Pancreas (tissue), 10 donors: Measurements from ENCODE around the gene NEK6. TPM values are rescaled to one million over a fixed set of nuclear protein-coding genes. Genes with fewer than 3 reads are reported as not detected.
A peak's percentile ranks its signal among the peaks of the same experiment; 100 is the strongest.

Experiments used
- ATAC-seq, 4 donors: fragments of 200-7000 bp; cut with Tn5 transposase; one replicate each; pipeline versions ENCODE4 v1.8.0 to v1.9.1; 2020; ENCODE audit warnings: mild to moderate bottlenecking in 4 of 4, moderate library complexity in 4 of 4
- DNase-seq, 6 donors: peaks; one replicate each; pipeline ENCODE4 v3.0.0-alpha.2; 2020
- FAIRE-seq: peaks from 2 replicates; lab custom pipeline; 2012; peaks lifted over from hg19 to GRCh38; lab: Jason Lieb, UNC
- H3K27ac ChIP-seq, 4 donors: fragments of 200-600 bp; sonication (generic); 1 replicate in 3 of 4; 2 replicates in 1 of 4; pipeline versions ENCODE4 v1.5.0 to v1.8.0; 2020
- H3K27me3 ChIP-seq, 4 donors: fragments of 200-600 bp; one replicate each; pipeline ENCODE4 v1.8.0; 2021
- H3K36me3 ChIP-seq, 3 donors: fragments of 200-600 bp; sonication (generic) in 1 of 3; one replicate each; pipeline versions ENCODE4 v1.5.0 to v1.8.0; 2020 to 2021
- H3K4me1 ChIP-seq, 3 donors: fragments of 200-600 bp; one replicate each; pipeline ENCODE4 v1.8.0; 2021
- H3K4me3 ChIP-seq, 4 donors: fragments of 200-600 bp; sonication (generic) in 2 of 4; one replicate each; pipeline versions ENCODE4 v1.5.0 to v1.8.0; 2020 to 2021
- H3K9me3 ChIP-seq, 4 donors: fragments of 200-600 bp; one replicate each; pipeline ENCODE4 v1.8.0; 2021
- CTCF ChIP-seq, 4 donors: fragments of 200-600 bp; sonication (generic) in 3 of 4; IDR thresholded peaks; one replicate each; pipeline versions ENCODE4 v1.5.0 to v1.8.0; 2021; ENCODE audit warnings: antibody characterized with exemption in 4 of 4
- WGBS, 2 donors: extraction: QIAGEN DNeasy Blood & Tissue Kit; methylation state at CpG; one replicate each; pipeline ENCODE4 v1.1.7; 2013; 5-methylcytosine and 5-hydroxymethylcytosine counted together
- intact Hi-C, 3 donors: fragments of 100-400 bp; cut with DNase I; formaldehyde crosslinking; loops; one replicate each; pipeline versions ENCODE4 v1.11.1 to v1.14.2; 2022
- polyA plus RNA-seq, 2 donors: library from polyadenylated mRNA; stranded (reverse); fragments of 200-250 nt; gene quantifications; one replicate each; pipeline ENCODE4 v1.2.3, GENCODE V29; 2013
- total RNA-seq, 6 donors: library from RNA; stranded (reverse); fragmentation: NEBNext Ultra II Directional in 4 of 6; extraction: Animal tissue kit (Norgen Biotek cat#: 25700) in 4 of 6; gene quantifications; one replicate each; pipeline versions ENCODE4 v1.2.1 to v1.2.4, GENCODE V29; 2021 to 2023
- donor health status: healthy with polysubstance abuse.
- donor health status: DM: no; HTN: no; CAD: no; lungs with moderate emphysema.
- donor health status: DM: no; HTN: no; CAD: no.
- donor health status: control.
- donor health status: control.
- donor health status: Bipolar disorder and iron deficiency.
- donor health status: DM: yes; HTN: yes; CAD: no.
- donor health status: DM: no; HTN: no; CAD: no.
- donor health status: DM: no; HTN: no; CAD: no.
- donor health status: DM: yes; HTN: yes; CAD: no.

The NEK6 gene
- total and polyA plus RNA-seq, 8 donors: 7.8 to 67.0 (median 29.7) TPM

- Histone ChIP-seq H3K4me1 (no peaks in the 10 kb centered on the region), H3K27ac (no peak overlapping the region), H3K4me3 (no peak overlapping the region), H3K9me3 (no peaks in the 10 kb centered on the region), H3K36me3 (peaks cover 8 to 56% (median 19%) of the 10 kb centered on the region in 3 donors), H3K27me3 (no peaks in the 10 kb centered on the region)
- ATAC-seq (no peak), FAIRE-seq (no peak), DNase-seq (no peak)
- TF ChIP-seq CTCF (IDR thresholded peaks at IDR 0.05): no peak
- WGBS, 2 donors: 83 to 84% methylated on average over 4 of the region's 4 CpGs
- intact Hi-C loops: no loop called here
These were observed 96.1 kb downstream of the NEK6 start for GRCh38 chr9:124353811-124354274.

- Histone ChIP-seq H3K4me3 (no peak overlapping the region), H3K27ac (no peak overlapping the region)
- FAIRE-seq: no peak
These were observed 96.7 kb downstream of the NEK6 start for GRCh38 chr9:124354346-124355038.

GRCh38 chr9:124355039-124355940 lies 97.5 kb downstream of the NEK6 start:
- intact Hi-C loops: no loop called here
- Histone ChIP-seq H3K36me3 (peaks cover 8 to 43% (median 13%) of the 10 kb centered on the region in 3 donors), H3K4me3 (no peak overlapping the region), H3K9me3 (no peaks in the 10 kb centered on the region), H3K4me1 (no peaks in the 10 kb centered on the region), H3K27me3 (no peaks in the 10 kb centered on the region), H3K27ac (no peak overlapping the region)
- FAIRE-seq: no peak
- WGBS, 2 donors: 92 to 95% methylated on average over 21 of the region's 21 CpGs
- no peak for TF ChIP-seq CTCF (IDR thresholded peaks at IDR 0.05)
- no peak for ATAC-seq
- no peak for DNase-seq

More at GRCh38 chr9:124354346-124355038, 96.7 kb downstream of the NEK6 start:
- Histone ChIP-seq H3K9me3 (no peaks in the 10 kb centered on the region), H3K4me1 (no peaks in the 10 kb centered on the region), H3K36me3 (peaks cover 8 to 49% (median 17%) of the 10 kb centered on the region in 3 donors), H3K27me3 (no peaks in the 10 kb centered on the region)
- no peak for ATAC-seq
- TF ChIP-seq CTCF (IDR thresholded peaks at IDR 0.05): no peak
- intact Hi-C loops: no loop called here
- DNase-seq: peak in 1 of 6 donors; percentile 44
- 90 to 92% methylated on average over 17 of the region's 17 CpGs for WGBS, 2 donors

GRCh38 chr9:124355941-124356744 lies 98.4 kb downstream of the NEK6 start:
- intact Hi-C loops: no loop called here
- H3K4me3 ChIP-seq: no peak overlapping the region
- DNase-seq: no peak
- H3K36me3 ChIP-seq: peaks cover 8 to 35% (median 13%) of the 10 kb centered on the region in 3 donors
- FAIRE-seq: no peak
- no peaks in the 10 kb centered on the region for H3K27me3 ChIP-seq
- H3K4me1 ChIP-seq: no peaks in the 10 kb centered on the region
- H3K27ac ChIP-seq: no peak overlapping the region
- no peak for TF ChIP-seq CTCF (IDR thresholded peaks at IDR 0.05)
- no peak for ATAC-seq
- WGBS, 2 donors: 88 to 92% methylated on average over 15 of the region's 15 CpGs
- H3K9me3 ChIP-seq: no peaks in the 10 kb centered on the region
